A673 (cell line): Measurements from ENCODE around the gene RASA4B. TPM values are rescaled to one million over a fixed set of nuclear protein-coding genes. Genes with fewer than 3 reads are reported as not detected.

ENCODE experiments used
- BruUV-seq: library from RNA; stranded (reverse); fragments of 400-500 nt; replicated peaks from 2 replicates; lab custom pipeline; 2021; lab: Mats Ljungman, UMichigan
- CTCF ChIA-PET: fragments of 300-600 bp; sonication (Branson Sonifier 250); formaldehyde crosslinking; loops from one replicate; lab custom pipeline; 2022; ENCODE audit warnings: antibody characterized with exemption; lab: Charles Lee
- POLR2A ChIA-PET: fragments of 300-600 bp; sonication (Branson Sonifier 250); formaldehyde crosslinking; loops from one replicate; lab custom pipeline; 2022; ENCODE audit warnings: antibody characterized with exemption; ENCODE audit not compliant: low non-redundant PET; lab: Charles Lee
- DNase-seq: peaks from one replicate; pipeline ENCODE4 v3.0.0-alpha.2; 2015; ENCODE audit warnings: low spot score
- H3K27ac ChIP-seq: fragments of 200-600 bp; sonication (generic); 2 replicates; pipeline ENCODE4 v1.5.1; 2016; ENCODE audit warnings: mixed run types, low read depth, mild to moderate bottlenecking, mixed read lengths, antibody characterized with exemption, low read length; ENCODE audit not compliant: poor library complexity, severe bottlenecking
- H3K27me3 ChIP-seq: fragments of 200-600 bp; sonication (generic); replicated peaks from 2 replicates; pipeline ENCODE4 v1.6.1; 2017; ENCODE audit warnings: mixed run types, low read depth, mild to moderate bottlenecking, mixed read lengths, antibody characterized with exemption, low read length; ENCODE audit not compliant: insufficient read depth, poor library complexity
- H3K36me3 ChIP-seq: fragments of 200-600 bp; sonication (generic); 2 replicates; pipeline ENCODE4 v1.6.1; 2016; ENCODE audit warnings: mixed run types, mild to moderate bottlenecking, mixed read lengths, antibody characterized with exemption, low read length; ENCODE audit not compliant: insufficient read depth, poor library complexity, severe bottlenecking
- H3K4me1 ChIP-seq: fragments of 200-600 bp; sonication (generic); 2 replicates; pipeline ENCODE4 v1.6.1; 2017; ENCODE audit warnings: mixed run types, mild to moderate bottlenecking, mixed read lengths, antibody characterized with exemption, low read length; ENCODE audit not compliant: insufficient read depth, poor library complexity, severe bottlenecking
- H3K4me3 ChIP-seq: fragments of 200-600 bp; sonication (generic); 2 replicates; pipeline ENCODE4 v1.5.1; 2016; ENCODE audit warnings: low read depth, mixed run types, mild to moderate bottlenecking, mixed read lengths, low read length; ENCODE audit not compliant: poor library complexity, severe bottlenecking
- H3K9me3 ChIP-seq: fragments of 200-600 bp; sonication (generic); 2 replicates; pipeline ENCODE4 v1.6.1; 2016; ENCODE audit warnings: mixed run types, low read depth, mild to moderate bottlenecking, mixed read lengths, antibody characterized with exemption, low read length; ENCODE audit not compliant: poor library complexity, severe bottlenecking
- CTCF ChIP-seq: fragments of 300-800, 200-600 bp; sonication (generic); conservative IDR thresholded peaks from 2 replicates; pipeline ENCODE4 v1.5.1; 2017; ENCODE audit warnings: low read depth, mild to moderate bottlenecking, antibody characterized with exemption, low read length, moderate library complexity, mixed read lengths
- EZH2 ChIP-seq: fragments of 200-600 bp; sonication (generic); IDR thresholded peaks from 2 replicates; pipeline ENCODE4 v1.6.1; 2017; ENCODE audit warnings: borderline replicate concordance, low read depth, mild to moderate bottlenecking, mixed read lengths, antibody characterized with exemption, low read length; ENCODE audit not compliant: poor library complexity, severe bottlenecking
- intact Hi-C: fragments of 100-400 bp; cut with micrococcal nuclease; formaldehyde crosslinking; loops from one replicate; pipeline ENCODE4 v1.10.0; 2022; ENCODE audit not compliant: unreplicated experiment
- microRNA-seq: library from miRNA; unstranded; fragments of <30 nt; microRNA quantifications from one replicate; pipeline ENCODE4 v1.2.0, GENCODE V29; 2021
- total RNA-seq: library from RNA; stranded (reverse); gene quantifications from 2 replicates; pipeline ENCODE4 v1.2.3, GENCODE V29; 2021

Gene RASA4B
- total RNA-seq, 1 experiment from 2014 or later, result 1.8 TPM

DNA sequence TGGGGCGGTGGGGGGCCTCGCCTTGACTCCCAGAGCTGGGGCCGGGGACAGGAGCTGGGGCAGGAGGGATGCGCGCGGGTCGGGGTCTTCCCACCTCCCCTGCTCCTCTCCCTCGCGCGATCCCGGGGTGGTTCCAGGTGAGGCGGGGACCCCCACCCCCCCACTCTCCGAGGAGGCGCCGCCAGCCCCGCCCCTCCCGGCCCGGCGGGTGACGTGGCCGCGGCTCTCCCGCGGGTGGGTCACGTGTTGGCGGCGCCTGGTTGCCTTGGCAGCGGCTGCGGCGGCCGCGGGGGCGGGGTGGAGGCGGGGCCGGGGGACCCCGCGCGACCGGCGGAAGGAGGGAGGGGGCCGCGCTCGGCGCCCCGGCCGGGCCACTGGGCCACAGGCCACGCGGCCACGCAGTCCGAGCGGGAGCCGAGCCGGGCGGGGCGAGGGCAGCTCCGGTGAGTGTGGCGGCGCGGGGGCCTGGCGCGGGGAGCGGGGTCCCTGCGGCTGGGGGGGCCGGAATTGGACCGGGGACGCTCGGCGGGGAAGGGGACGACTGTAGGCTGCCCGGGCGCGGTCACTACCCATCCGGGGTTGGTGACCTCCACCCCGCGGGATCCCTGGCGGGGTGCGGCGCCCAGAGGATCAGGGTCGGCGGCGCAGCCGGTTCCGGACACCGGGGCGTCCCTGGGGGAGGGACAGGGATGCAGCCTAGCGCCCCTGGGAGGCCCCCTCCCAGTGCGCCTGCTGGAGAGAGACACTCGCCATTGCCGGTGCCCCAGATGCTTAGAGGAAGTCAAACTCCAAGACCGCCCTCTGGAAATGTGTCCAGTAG, 84.1 kb downstream of the RASA4B start, which contains the start of gene ORAI2:
Gene ORAI2, plus strand, starts transcription at position 357 of the 820 bp plus-strand sequence. CDS start 5,382 bp downstream, outside the sequence.
- peak within 1 kb of the TSS; percentile 85 for H3K4me3 ChIP-seq
- no peak for TF ChIP-seq EZH2
- TF ChIP-seq CTCF, result no peak
- intact Hi-C loops, result no loop called here
- no peaks in the 10 kb centered on the region for H3K27me3 ChIP-seq
- POLR2A ChIA-PET, result interaction anchor here (0.7 kb wide), 1 partner anchor 33 kb away, joined by 3 read pairs; no protein-coding TSS in a partner anchor
- peak; percentile 83 for DNase-seq
- no TSS peak for BruUV-seq
- peaks cover 33% of the 10 kb centered on the region for H3K4me1 ChIP-seq
- CTCF ChIA-PET, result interaction anchor here (0.6 kb wide), 1 partner anchor 154 kb away, joined by 5 read pairs; no protein-coding TSS in a partner anchor
- no peaks in the 10 kb centered on the region for H3K9me3 ChIP-seq
- H3K27ac ChIP-seq, result peak within 1 kb of the TSS; percentile 65
- H3K36me3 ChIP-seq, result no peaks in the 10 kb centered on the region

Small RNAs within 50 kb of the gene (microRNA-seq; reads per million reads assigned to microRNA genes)
- gene MIR4467 (24.5 reads per million, percentile 45 among the genes with 10 or more reads in this experiment), gene MIR5090 (12.4 reads per million, percentile 34 among the genes with 10 or more reads in this experiment)

Other genes with a start within 250 kb of the RASA4B start
- 8.6 and 11.3 TPM in 2 replicates for gene SH2B2, start 230.9 kb downstream of the RASA4B start, total RNA-seq
- not detected in 2 replicates for gene SPDYE6, start 161.3 kb downstream of the RASA4B start, total RNA-seq
- gene PRKRIP1, start 121.4 kb downstream of the RASA4B start, total RNA-seq, result 24.9 and 30.8 TPM in 2 replicates
- 35.2 and 37.0 TPM in 2 replicates for gene ORAI2, start 84.2 kb downstream of the RASA4B start, total RNA-seq
- gene ALKBH4, start 52.9 kb downstream of the RASA4B start, total RNA-seq, result 17.0 and 17.7 TPM in 2 replicates
- 43.8 and 48.5 TPM in 2 replicates for gene LRWD1, start 52.8 kb downstream of the RASA4B start, total RNA-seq
- 52.2 and 60.9 TPM in 2 replicates for gene POLR2J, start 38.9 kb downstream of the RASA4B start, total RNA-seq
- 4.3 and 7.3 TPM in 2 replicates for gene UPK3BL2, start 25.9 kb upstream of the RASA4B start, total RNA-seq
- gene SPDYE2, start 33.4 kb upstream of the RASA4B start, total RNA-seq, result not detected in 2 replicates
- gene POLR2J3, start 54.8 kb upstream of the RASA4B start, total RNA-seq, result 22.2 and 23.3 TPM in 2 replicates
- 9.2 and 13.8 TPM in 2 replicates for gene RASA4, start 99.0 kb upstream of the RASA4B start, total RNA-seq
- gene UPK3BL1, start 125.0 kb upstream of the RASA4B start, total RNA-seq, result 10.4 and 11.4 TPM in 2 replicates
- not detected in 2 replicates for gene SPDYE2B, start 132.5 kb upstream of the RASA4B start, total RNA-seq
- gene POLR2J2, start 153.9 kb upstream of the RASA4B start, total RNA-seq, result 5.2 and 7.2 TPM in 2 replicates
- 4.6 and 6.7 TPM in 2 replicates for gene FAM185A, start 231.2 kb upstream of the RASA4B start, total RNA-seq